Left lobe of liver (tissue), 2 donors: ENCODE data around the gene LPAR2. TPM values are rescaled to one million over a fixed set of nuclear protein-coding genes. Genes with fewer than 3 reads are reported as not detected.

Source experiments
- ATAC-seq: fragments of 200-7000 bp; cut with Tn5 transposase; one replicate; pipeline ENCODE4 v1.9.1; 2020; ENCODE audit warnings: mild to moderate bottlenecking, moderate library complexity
- DNase-seq: peaks from one replicate; pipeline ENCODE4 v3.0.0-alpha.2; 2020; ENCODE audit warnings: low spot score
- total RNA-seq: library from RNA; stranded (reverse); gene quantifications from one replicate; pipeline ENCODE4 v1.2.1, GENCODE V29; 2021
- donor health status: DM: no; HTN: no; CAD: no; lungs with moderate emphysema.
- donor health status: DM: no; HTN: yes; CAD: no.

LPAR2 gene
- total RNA-seq, 1 donor from 2014 or later: 1.3 TPM

DNA sequence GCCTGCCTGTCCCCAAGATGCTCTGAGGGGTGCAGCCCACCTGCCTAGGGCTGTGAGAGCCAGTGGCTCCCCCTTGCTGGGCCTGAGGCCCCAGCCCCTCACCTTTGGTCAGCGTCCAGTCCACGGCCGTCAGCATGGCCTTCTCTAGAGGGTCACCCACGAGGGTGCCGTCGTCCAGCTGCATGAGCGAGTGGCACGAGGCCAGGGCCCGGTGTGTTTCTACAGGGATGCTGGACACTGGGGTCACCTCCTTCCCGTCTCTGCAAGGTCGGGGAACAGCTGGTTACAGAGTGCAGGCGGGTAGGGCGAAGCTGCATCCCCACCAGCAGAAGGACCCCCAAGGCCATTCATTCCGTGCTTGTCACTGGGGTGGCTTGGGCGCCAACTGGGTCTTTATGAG, 26.4 kb upstream of the LPAR2 start:
- DNase-seq: no peak
- no peak for ATAC-seq

DNA sequence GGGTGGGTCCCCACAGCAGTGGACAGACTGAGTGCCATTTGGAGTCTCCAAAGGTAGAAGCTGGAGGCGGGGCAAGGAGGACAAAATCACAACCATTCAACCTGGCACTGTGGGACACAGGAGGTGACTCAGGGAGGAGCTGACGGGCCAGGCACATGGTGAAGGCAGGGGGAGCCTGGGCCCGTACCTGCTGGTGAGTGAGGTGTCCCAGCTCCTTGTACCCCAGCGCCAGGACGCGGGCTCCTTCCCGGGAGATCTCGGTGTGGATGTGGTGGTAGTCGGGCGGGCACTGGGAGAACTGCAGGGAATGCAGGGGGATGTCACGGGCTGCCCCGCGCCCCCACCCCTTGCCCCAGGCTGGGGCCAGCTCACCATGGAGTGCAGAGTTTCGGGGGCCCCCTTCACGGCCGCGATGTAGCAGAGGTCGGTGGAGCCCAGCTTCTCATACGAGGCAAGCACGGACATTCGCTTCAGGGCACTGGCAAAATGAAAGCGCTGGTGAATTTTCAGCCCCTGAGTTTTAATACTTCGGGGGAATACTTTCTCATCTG, 25.7 kb upstream of the LPAR2 start:
- ATAC-seq (no peak), DNase-seq (no peak)

DNA sequence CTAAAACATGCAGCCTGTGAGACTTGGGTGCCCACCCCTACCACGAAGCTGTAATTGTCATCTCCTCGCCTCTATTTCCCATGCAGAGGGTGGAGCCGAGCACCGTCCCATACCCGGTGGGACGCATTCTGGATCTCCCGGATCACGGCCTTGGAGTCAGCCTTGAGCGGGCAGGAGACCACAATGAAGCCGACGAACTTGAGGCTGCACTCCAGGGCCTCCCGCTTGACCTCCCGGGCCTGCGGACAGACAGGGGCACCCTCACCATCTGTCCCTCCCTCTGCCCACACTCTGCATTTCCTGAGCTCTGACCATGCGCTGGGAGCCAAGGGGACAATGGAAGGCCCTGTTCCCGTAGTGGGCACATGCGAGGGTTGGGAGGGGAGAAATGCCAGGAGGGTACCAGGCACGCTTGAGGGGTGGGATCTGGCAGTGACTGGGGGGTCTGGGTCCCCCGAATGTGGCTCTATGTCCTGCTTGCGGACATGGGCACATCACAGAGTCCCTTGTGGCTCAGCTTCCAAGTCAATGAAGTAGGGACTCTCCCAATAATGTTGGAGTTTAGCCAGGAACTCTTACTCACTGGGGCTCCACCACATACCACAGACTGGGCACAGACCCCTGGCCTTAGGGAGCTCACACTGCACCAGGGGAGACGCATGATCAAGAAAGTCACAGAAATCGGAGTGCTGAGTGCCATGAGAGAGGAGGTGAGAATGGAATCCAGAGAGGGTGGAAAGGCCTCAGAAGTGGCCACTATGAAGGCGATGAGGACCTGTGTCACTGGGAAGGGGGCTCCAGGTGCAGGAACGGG, 24.7 kb upstream of the LPAR2 start:
- DNase-seq (no peak), ATAC-seq (no peak)

DNA sequence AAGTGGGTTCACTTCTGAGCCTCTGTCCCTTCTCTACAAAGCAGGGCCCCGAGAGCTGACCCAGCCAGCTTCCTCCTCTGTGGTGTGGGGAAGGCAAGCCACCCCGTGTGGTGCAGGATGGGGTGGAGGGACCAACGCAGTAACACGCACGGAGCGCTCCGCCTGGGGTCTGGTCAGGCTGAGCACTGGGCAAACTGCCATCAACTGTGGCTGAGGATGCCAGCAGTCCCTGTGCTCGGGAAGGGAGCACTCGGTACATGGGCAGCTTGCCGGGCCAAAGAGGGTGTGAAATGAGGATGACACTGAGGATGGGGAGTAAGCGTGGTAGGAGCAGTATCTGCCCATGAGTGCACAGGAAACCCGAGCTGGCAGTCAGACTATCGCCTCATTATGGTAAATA, 23.1 kb upstream of the LPAR2 start:
- ATAC-seq: no peak
- DNase-seq: no peak

DNA sequence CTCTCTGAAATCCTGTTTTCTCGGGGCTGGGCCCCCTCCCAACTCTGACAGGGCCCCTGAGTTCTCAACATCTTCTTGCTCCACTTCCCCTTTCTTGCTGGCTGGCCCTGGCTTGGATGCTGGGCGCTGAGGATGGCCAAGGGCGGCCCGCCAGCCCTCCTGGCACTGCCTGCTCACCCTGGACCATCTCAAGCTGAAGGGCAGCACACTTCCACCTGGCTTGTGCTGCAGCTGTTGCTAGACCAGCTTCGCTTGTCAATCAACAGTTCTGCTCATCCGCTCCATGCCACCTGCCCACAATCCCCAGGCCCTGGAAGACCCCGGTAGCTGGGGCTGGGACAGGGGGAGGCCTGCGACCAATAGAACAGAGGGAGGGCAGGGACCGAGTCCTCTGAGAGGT, 22.3 kb upstream of the LPAR2 start:
- ATAC-seq (no peak), DNase-seq (no peak)

DNA sequence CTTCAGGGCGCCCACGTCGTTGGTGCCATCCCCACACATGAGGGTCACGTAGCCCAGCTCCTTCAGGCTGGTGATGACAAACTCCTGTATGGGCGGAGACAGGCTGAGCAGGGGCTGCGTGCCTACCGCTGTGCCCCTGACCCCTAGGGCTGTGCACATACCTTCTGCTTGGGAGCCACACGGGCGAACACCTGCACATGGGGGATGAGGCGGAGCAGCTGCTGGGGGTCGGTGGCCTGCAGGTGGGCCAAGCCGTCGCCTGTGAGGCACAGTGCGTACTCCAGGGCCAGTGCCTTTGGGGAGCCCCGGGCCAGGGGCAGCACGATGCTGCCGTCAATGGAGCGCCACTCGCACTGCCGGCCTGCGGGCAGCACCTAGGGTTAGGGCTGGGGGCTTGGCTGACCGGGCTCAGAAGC, 21.6 kb upstream of the LPAR2 start:
- DNase-seq: no peak
- ATAC-seq: no peak

DNA sequence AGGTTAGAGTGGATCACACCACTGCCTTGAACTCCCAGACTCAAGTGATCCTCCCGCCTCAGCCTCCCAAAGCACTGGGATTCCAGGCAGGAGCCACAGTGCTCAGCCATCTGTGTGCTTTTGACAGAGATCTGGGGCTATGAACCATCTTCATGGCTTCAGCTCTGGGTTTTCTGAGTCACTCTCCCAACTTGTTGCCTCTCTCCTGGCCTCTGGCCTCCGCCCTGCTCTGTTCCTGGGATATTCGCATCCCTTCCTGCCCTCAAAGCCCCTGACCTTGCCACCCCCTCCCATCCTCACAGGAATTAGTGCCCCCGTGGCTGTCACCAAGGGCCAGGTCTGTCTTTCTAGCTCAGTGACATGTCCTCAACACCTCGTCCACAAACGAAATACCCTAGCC, 21.1 kb upstream of the LPAR2 start:
- ATAC-seq: no peak
- no peak for DNase-seq

DNA sequence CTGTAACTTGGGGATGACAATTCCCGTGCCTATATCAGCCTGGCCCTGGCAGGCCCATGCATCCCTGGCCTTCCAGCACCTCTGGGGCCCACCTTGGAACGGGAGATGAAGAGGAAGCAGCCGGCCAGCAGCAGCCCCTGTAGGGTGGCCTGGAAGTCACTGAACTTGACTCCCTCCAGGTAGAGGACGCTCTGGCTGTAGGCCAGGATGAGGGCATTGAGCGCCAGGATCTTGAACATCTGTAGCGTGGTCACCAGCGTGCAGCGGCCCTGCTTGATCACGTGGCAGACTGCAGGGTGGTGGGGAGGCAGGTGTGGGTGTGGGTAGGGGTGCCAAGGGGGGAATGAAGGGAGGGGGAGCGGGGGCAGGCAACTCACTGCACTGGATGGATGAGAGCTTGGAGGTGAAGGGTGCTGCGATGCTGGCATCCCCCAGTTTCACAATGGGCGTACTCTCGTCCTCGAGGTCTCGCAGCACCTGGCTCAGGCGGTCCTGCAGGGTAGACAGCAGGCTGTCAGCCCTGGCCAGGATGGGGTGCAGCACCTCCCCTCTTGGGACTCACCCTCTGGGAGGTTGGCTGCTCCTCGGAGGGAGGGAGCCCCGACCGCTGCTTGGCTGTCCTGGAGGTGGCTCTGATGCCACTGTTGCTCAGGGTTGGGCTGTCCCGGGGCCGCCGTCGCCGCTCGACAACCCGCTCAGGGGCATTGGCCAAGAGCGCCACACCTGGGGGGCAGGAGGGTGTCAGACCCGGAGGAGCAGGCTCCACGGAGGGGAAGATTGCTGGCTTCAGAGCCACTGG, 19.2 kb upstream of the LPAR2 start:
- DNase-seq (no peak), ATAC-seq (no peak)

DNA sequence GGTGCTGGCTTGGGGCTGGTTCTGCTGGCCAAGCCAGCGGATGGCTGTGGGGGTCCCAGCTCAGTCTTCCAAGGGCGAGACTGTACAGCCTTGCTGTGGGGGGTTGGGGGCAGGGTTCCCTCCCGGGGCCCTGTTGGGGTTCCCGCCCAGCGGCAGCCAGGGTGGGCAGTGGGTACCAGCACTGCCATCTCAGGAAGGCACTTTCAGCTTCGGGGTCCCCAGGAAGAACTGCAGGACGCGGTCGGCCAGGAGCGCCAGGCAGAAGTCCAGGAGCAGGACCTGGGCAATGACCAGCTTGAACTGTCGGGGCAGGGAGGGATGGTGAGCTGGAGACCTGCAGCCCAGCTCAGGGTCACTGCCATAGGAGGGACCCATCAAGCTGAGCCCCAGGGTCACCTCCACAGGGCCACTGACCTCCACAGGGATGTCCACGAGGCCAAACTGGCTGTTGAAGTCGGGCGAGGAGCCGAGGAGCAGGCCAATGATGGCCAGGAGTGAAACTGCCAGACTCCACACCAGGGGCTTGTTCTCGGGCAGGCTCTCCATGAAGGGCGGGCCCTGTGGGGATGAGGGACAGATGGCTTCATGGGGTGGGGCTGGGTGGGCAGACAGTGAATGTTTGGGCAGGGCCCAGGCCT, 17.3 kb upstream of the LPAR2 start:
- ATAC-seq: no peak

DNA sequence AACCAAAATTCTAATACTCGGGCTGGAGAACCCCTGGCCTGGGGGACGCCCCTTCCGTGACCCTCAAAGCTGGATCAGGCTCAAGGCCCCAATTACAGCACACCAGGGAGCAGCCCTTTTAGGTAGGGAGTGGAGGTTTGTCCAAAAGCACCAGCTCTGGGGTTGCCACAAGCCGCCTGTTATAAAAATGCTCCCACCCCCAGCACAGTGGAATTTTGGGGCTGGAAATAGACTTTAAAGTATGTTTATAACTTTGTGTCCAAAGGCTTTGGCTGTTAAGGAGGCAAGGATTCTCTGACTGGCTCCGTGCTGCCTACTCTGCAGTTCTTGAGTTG, 16.0 kb upstream of the LPAR2 start:
- ATAC-seq: no peak
- DNase-seq: no peak

More for the DNA sequence above, 17.3 kb upstream of the LPAR2 start:
- DNase-seq: no peak

DNA sequence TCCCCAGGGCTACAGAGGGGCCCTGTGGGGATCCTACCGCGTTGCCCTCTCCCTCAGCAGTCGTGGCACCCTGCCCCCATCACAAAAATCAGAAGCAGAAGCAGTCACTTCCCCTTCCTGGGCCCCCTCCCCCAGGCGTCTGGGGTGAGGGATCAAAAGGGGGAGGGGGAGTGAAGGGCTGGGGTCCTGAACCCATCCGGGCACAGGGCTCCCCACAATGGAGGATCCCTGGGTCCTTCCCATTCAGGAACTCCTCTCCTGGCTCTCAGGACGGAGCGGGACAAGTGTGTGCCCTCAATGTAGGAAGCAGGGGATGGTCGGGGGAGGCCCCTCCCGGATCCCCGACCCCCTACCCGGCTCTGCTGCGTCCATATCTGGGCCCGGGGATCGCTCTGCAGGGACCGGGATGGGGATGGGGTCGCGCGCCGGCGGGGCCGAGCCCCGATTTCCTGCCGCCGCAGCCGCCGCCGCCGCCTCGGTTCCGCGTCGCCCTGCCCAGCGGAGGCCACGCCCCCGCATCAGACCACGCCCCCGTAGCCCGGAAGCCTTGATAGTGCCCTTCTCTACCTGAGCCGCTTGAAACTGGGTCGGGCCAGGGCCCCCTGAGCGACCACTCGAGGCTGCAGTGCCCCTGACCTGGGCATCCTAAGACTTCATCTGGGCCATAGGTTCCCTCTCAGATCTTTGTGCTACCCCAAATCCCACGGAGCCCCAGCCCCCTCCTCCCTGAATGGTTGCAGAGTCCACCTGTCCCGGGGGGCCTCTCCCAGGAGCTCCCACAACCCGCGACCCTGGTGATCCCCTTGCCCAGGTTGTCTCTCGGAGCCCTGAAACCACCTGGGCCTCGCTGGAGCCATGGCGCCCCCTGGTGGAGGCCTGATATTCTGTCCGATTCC, 15.4 kb upstream of the LPAR2 start, which contains the start of gene GMIP:
Gene GMIP (minus strand): TSS at position 500 of the 896 bp plus-strand sequence. CDS start 128 bp downstream, at position 372.
- DNase-seq (peak; percentile 79), ATAC-seq (peak; percentile 92)

DNA sequence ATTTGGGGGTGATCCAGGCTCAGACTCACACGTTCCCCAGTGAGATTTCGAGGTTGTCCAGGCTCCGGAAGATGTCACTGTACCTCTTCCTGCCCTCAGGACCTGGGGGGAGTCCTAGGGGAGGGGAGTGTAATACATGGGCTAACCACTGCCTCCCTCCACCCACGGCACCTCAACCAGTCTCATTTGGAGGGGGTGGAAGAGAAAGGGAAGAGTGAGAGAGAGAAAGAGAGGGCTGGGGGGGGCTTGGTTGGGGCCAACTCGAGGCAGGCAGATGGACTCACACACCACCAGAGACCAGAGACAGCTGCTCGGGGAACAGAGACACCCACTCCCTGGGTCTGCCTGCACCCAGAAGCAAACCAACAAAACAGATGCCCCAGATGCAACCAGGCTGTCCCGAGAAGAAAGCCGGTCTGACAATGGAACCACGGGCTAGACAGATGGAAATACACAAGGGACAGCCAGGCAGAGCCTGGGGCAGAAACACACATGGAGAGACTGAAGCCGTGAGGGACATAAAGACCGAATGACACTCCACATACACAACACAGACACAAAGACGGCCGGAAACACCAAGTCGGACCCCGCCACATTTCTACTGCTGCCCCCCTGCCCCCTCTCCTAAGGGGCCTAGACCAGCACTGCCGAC, 14.6 kb upstream of the LPAR2 start:
- DNase-seq: no peak

DNA sequence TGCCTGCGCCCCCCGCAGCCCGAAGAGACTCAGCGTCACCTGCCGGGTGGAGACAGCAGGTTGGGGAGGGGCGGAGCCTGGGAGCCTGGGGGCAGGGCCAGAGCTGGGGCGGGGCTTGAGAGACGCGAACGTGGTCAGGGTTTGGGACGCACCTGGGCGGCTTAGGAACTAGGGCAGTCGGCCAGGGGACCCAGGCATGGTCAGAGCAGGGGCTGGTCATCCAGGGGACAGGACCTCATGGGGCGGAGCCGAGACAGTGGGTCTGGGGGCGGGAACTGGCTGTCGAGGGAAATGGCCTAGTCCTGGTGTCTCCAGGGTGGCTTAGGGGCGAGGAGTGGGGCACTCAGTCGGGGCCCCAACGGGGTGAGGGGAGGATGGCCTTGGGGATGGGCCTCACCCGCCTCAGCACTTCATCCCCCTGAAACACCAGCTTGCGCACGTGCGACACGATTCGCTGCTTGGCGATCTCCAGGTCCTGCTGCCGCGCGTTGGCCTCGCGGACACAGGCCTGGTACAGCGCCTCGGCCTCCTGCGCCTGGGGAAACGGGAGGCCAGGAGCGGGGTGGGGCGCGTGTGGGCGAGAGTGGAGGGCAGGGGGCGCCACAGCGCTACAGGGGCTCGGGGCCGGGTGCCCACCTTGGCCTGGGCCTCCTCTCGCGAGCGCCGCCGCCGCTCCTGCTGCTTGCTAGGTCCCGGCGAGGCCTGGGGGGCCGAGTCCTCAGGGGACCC, 9.7 kb upstream of the LPAR2 start:
- no peak for DNase-seq
- no peak for ATAC-seq

More for the DNA sequence above, 14.6 kb upstream of the LPAR2 start:
- peak; percentile 20 for ATAC-seq

DNA sequence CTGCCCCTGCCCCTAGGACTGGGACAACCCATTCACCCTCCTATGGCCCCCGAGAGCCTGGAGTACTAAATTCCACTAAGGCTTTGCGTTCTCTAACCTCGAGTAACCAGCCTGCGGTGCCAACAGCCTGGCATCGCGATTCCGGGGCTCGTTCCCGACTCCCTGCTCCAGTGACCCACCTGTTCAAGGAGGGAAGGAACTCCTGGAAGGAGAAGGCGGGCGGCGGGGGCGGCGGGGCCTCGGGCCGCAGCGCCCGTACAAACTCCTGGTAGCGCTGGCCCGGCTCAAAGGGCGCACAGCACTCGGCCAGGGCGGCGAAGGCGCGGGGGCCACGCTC, 9.1 kb upstream of the LPAR2 start:
- DNase-seq (no peak), ATAC-seq (no peak)

DNA sequence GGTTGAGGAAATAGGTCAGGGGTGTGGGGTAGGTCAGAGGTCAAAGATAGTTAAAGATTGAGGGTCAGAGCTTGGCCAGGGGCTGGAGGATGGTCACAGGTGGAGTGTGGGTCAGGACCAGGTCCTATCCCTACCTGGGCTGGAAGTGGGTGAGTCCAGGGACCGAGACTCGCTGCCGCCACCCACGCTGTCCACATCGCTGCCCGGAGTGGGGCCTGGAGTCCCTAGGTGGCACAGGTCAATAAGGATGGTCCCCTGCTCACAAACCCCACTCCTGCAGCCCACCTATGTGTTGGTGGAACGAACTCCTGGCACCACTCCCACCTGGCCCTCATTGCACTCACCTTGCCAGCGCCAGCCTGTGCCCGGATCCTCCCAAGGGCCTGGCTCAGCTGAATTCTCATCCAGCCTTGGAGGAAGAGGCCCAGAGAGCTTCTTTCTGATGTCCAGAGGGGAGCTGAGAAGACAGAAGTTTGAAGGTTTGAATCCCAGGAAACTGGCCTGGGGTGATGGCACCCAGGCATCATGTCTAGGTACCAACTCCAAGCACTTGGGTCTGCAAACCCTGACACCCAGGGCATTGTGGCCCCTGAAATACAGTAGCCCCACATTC, 8.7 kb upstream of the LPAR2 start:
- ATAC-seq (no peak), DNase-seq (no peak)

DNA sequence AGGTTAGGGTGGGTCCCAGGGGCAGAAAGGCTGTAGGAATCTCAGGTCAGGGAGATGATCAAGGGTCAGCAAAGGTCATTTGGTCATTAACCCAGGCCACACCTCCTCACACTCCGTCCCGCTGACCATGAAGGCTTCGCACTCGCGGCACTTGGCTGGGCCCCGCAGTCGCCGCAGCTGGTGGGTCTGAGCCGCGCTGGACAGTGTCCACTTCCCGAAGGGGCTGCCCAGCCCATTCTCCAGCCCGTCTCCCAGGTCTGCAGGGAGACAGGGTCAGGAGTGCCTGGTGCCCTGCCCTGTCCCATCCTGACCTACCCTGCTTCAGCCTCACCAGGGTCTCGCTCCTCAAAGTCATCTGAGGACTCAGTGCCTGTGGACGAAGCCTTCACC, 7.3 kb upstream of the LPAR2 start:
- ATAC-seq: no peak
- DNase-seq: no peak

DNA sequence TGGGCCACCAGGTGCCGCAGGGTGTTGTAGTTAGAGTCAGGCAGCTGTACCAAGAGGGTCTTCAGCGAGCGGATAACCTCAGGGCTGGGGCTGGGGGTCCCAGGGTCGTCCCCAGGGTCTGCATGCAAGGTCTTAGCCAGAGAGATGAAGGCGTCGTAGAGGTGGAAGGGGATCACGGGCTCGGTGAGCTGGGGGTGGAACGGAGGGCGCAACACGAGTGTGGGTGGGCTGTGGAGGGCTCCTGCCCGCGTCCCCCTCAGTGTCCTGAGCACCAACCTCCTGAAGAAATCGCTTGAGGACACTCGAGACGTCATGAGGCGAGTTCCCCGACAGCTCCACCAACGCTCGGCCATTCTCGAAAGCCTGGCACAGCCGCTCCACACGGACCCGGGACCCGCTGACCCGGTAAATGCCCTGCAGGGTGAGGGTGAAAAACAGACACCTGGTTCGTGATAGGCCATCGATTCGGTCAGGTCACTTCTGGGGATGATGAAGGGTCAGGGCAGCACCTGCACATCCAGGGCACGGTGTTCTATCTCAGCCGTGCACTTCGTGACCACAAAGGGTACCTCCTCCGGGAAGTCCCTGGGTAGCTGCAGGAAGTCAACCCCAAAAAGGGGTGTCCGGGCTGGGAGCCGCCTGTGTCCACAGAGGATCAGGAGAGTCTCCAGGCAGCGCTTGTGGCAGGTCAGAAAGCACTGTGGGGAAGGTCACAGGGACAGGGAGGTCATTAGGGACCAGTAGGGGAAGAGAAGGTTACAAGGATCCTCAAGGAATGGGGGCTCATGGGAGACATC, 6.7 kb upstream of the LPAR2 start:
- ATAC-seq: no peak
- DNase-seq: no peak
